ENCODE measurements around the gene BORCS5.

BORCS5 gene

GRCh38 chr12:12483438-12483837 is 126.6 kb downstream of the BORCS5 start:
- Histone ChIP-seq H3K4me1 (ENCODE audit: control insufficient read depth, low read length) (no peaks in the 10 kb centered on the region), H3K4me3 (ENCODE audit: low read length) (no peak overlapping the region), H3K9me2 (replicated peaks; ENCODE audit: control insufficient read depth, low read length) (no peaks in the 10 kb centered on the region), H3K9me3 (ENCODE audit: control insufficient read depth, insufficient read depth, low read length) (no peaks in the 10 kb centered on the region), H3K27me3 (ENCODE audit: control insufficient read depth, low read length) (no peaks in the 10 kb centered on the region), H3K79me2 (ENCODE audit: control insufficient read depth, low read length) (no peaks in the 10 kb centered on the region), H3K4me2 (ENCODE audit: low read length) (no peak overlapping the region), H4K20me1 (ENCODE audit: control insufficient read depth, insufficient read depth, low read depth, low read length) (no peaks in the 10 kb centered on the region), H3F3A (ENCODE audit: control insufficient read depth, insufficient read depth) (no peaks in the 10 kb centered on the region), H3K27ac (ENCODE audit: low read depth, low read length) (no peak overlapping the region), H3K36me3 (ENCODE audit: control insufficient read depth, low read length) (peaks cover 3% of the 10 kb centered on the region; the same call in 1 of the 2 replicates)
- TF ChIP-seq EZH2phosphoT487 (IDR thresholded peaks at IDR 0.05; ENCODE audit: borderline replicate concordance, low read length) (no peak), CTCF (IDR thresholded peaks at IDR 0.05; ENCODE audit: low read depth, low read length, poor library complexity, severe bottlenecking) (no peak)

- H3K36me3 ChIP-seq (ENCODE audit: control insufficient read depth, low read length): no peaks in the 10 kb centered on the region
- TF ChIP-seq CTCF (IDR thresholded peaks at IDR 0.05; ENCODE audit: low read depth, low read length, poor library complexity, severe bottlenecking) (no peak), EZH2phosphoT487 (IDR thresholded peaks at IDR 0.05; ENCODE audit: borderline replicate concordance, low read length) (no peak)
These were observed 129.9 kb downstream of the BORCS5 start for GRCh38 chr12:12486661-12487240.

GRCh38 chr12:12487490-12487889 is 130.6 kb downstream of the BORCS5 start:
- H3K4me3 ChIP-seq (ENCODE audit: low read length): no peak overlapping the region
- no peaks in the 10 kb centered on the region for H4K20me1 ChIP-seq (ENCODE audit: control insufficient read depth, insufficient read depth, low read depth, low read length)
- H3K4me1 ChIP-seq (ENCODE audit: control insufficient read depth, low read length): no peaks in the 10 kb centered on the region
- H3K9me3 ChIP-seq (ENCODE audit: control insufficient read depth, insufficient read depth, low read length): no peaks in the 10 kb centered on the region
- H3K36me3 ChIP-seq (ENCODE audit: control insufficient read depth, low read length): no peaks in the 10 kb centered on the region
- H3K4me2 ChIP-seq (ENCODE audit: low read length): no peak overlapping the region
- H3F3A ChIP-seq (ENCODE audit: control insufficient read depth, insufficient read depth): no peaks in the 10 kb centered on the region
- no peaks in the 10 kb centered on the region for H3K27me3 ChIP-seq (ENCODE audit: control insufficient read depth, low read length)
- H3K9me2 ChIP-seq (replicated peaks; ENCODE audit: control insufficient read depth, low read length): no peaks in the 10 kb centered on the region
- TF ChIP-seq EZH2phosphoT487 (IDR thresholded peaks at IDR 0.05; ENCODE audit: borderline replicate concordance, low read length) (no peak), CTCF (IDR thresholded peaks at IDR 0.05; ENCODE audit: low read depth, low read length, poor library complexity, severe bottlenecking) (no peak)
- H3K79me2 ChIP-seq (ENCODE audit: control insufficient read depth, low read length): no peaks in the 10 kb centered on the region
- no peak overlapping the region for H3K27ac ChIP-seq (ENCODE audit: low read depth, low read length)

More at GRCh38 chr12:12486661-12487240, 129.9 kb downstream of the BORCS5 start:
- no peaks in the 10 kb centered on the region for H3K79me2 ChIP-seq (ENCODE audit: control insufficient read depth, low read length)
- H4K20me1 ChIP-seq (ENCODE audit: control insufficient read depth, insufficient read depth, low read depth, low read length): no peaks in the 10 kb centered on the region
- H3K4me1 ChIP-seq (ENCODE audit: control insufficient read depth, low read length): no peaks in the 10 kb centered on the region
- H3K27ac ChIP-seq (ENCODE audit: low read depth, low read length): no peak overlapping the region
- no peaks in the 10 kb centered on the region for H3K9me2 ChIP-seq (replicated peaks; ENCODE audit: control insufficient read depth, low read length)
- no peaks in the 10 kb centered on the region for H3K27me3 ChIP-seq (ENCODE audit: control insufficient read depth, low read length)
- H3K4me2 ChIP-seq (ENCODE audit: low read length): no peak overlapping the region
- H3K9me3 ChIP-seq (ENCODE audit: control insufficient read depth, insufficient read depth, low read length): no peaks in the 10 kb centered on the region
- H3F3A ChIP-seq (ENCODE audit: control insufficient read depth, insufficient read depth): no peaks in the 10 kb centered on the region
- H3K4me3 ChIP-seq (ENCODE audit: low read length): no peak overlapping the region
